ENCODE data around the gene SUPT7L. TPM values are rescaled to one million over a fixed set of nuclear protein-coding genes. Genes with fewer than 3 reads are reported as not detected.

SUPT7L gene
- polyA plus RNA-seq, 1 donor (not counting 4 experiments of a cell fraction or from before 2014, with no cell fraction given) = 39.8 TPM

DNA sequence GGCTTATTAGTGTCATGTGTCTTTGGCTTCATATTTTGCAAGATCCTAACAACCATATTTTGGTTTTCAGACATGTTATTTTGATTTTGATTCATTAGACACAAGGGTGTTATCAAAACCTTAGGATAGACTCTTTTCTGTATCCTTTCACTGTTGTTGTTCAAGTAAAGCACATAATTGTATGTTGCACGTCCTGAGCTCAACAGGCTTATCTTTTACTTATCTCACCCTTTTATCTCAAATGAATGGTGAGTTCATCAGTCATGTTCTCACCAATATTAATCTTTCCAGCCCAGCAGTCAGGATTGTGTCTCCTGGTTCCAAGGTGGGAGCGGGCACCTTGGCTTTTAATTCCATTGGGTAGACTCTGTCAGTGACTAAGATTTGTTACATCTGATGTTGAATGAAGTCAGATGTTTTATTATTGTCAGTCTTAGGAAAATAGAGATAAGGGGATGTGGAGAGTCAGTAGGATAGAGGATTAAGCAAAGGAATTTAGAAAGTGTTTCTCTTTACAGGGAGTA, 22.6 kb downstream of the SUPT7L start:
- no peak overlapping the region for H3K9ac ChIP-seq (ENCODE audit: control insufficient read depth, extremely low read depth, insufficient read depth, low read length)
- no peak overlapping the region for H3K27ac ChIP-seq (ENCODE audit: control insufficient read depth, insufficient read depth, low read length)
- dilution Hi-C loops (cut with MboI; ENCODE audit: extremely low pct_ligation_motif_present, low sequenced_read_pairs) = no loop called here
- FAIRE-seq (no peak), DNase-seq (ENCODE audit: low read depth, low spot score) (no peak)
- peaks cover 19 to 21% of the 10 kb centered on the region in 2 experiments for H3K36me3 ChIP-seq (ENCODE audit: control insufficient read depth in 2 of 2, extremely low read depth in 1 of 2, insufficient read depth in 2 of 2, low read length in 2 of 2)
- no peaks in the 10 kb centered on the region for H3K9me3 ChIP-seq (ENCODE audit: control insufficient read depth, low read depth, low read length)
- TF ChIP-seq EZH2 (IDR thresholded peaks at IDR 0.05; ENCODE audit: low read length) = no peak
- TF ChIP-seq, protein P1, sequence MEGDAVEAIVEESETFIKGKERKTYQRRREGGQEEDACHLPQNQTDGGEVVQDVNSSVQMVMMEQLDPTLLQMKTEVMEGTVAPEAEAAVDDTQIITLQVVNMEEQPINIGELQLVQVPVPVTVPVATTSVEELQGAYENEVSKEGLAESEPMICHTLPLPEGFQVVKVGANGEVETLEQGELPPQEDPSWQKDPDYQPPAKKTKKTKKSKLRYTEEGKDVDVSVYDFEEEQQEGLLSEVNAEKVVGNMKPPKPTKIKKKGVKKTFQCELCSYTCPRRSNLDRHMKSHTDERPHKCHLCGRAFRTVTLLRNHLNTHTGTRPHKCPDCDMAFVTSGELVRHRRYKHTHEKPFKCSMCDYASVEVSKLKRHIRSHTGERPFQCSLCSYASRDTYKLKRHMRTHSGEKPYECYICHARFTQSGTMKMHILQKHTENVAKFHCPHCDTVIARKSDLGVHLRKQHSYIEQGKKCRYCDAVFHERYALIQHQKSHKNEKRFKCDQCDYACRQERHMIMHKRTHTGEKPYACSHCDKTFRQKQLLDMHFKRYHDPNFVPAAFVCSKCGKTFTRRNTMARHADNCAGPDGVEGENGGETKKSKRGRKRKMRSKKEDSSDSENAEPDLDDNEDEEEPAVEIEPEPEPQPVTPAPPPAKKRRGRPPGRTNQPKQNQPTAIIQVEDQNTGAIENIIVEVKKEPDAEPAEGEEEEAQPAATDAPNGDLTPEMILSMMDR (optimal IDR thresholded peaks at IDR 0.05 in 1 of 3, IDR thresholded peaks at IDR 0.05 in 1 of 3, conservative IDR thresholded peaks at IDR 0.05 in 1 of 3; ENCODE audit: extremely low read depth in 1 of 3, insufficient read depth in 2 of 3, low read length in 3 of 3) = no peak
- H2AFZ ChIP-seq (ENCODE audit: control insufficient read depth, low read length) = no peak overlapping the region
- H3K9me1 ChIP-seq (ENCODE audit: control insufficient read depth, extremely low read depth, insufficient read depth, low read length) = no peaks in the 10 kb centered on the region
- no peaks in the 10 kb centered on the region for H3K79me2 ChIP-seq (ENCODE audit: control insufficient read depth, insufficient read depth, low read length)
- H3K4me1 ChIP-seq (ENCODE audit: control insufficient read depth, extremely low read depth, insufficient read depth, low read length) = peaks cover 26% of the 10 kb centered on the region
- no peak overlapping the region for H3K4me2 ChIP-seq (ENCODE audit: control insufficient read depth, extremely low read depth, insufficient read depth, low read depth, low read length)
- no peak overlapping the region for H3K4me3 ChIP-seq (ENCODE audit: control insufficient read depth in 2 of 3, extremely low read depth in 1 of 3, insufficient read depth in 2 of 3, low read depth in 1 of 3, low read length in 3 of 3)
- no peaks in the 10 kb centered on the region for H3K27me3 ChIP-seq (ENCODE audit: control insufficient read depth, extremely low read depth, insufficient read depth, low read length)
- H4K20me1 ChIP-seq (ENCODE audit: control insufficient read depth, extremely low read depth, insufficient read depth, low read length) = no peaks in the 10 kb centered on the region

DNA sequence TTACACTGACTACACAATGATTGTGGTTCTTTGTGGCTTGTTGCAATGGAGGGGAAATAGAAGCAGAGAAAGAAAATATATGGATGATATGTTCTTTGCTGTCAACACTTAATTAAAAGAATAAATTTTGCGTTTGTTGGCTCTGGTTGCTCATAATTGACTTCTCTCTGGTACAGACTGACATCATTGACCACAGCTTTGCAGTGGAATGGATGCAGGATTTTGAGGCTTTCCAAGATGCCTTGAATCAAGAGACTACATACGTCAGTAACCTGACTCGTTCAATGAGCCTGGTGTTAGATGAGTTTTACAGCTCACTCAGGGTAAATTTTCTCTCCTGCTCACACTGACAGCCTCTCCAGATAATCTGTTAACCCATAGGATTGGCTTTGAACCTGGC, 24.7 kb downstream of the SUPT7L start:
- Histone ChIP-seq H3K9me1 (ENCODE audit: control insufficient read depth, extremely low read depth, insufficient read depth, low read length) (no peaks in the 10 kb centered on the region), H3K4me2 (ENCODE audit: control insufficient read depth, extremely low read depth, insufficient read depth, low read depth, low read length) (peak overlapping the region; percentile 61), H3K36me3 (ENCODE audit: control insufficient read depth in 2 of 2, extremely low read depth in 1 of 2, insufficient read depth in 2 of 2, low read length in 2 of 2) (peaks cover 20 to 33% of the 10 kb centered on the region in 2 experiments), H3K27me3 (ENCODE audit: control insufficient read depth, extremely low read depth, insufficient read depth, low read length) (no peaks in the 10 kb centered on the region), H3K79me2 (ENCODE audit: control insufficient read depth, insufficient read depth, low read length) (no peaks in the 10 kb centered on the region), H3K4me1 (ENCODE audit: control insufficient read depth, extremely low read depth, insufficient read depth, low read length) (peaks cover 26% of the 10 kb centered on the region), H3K9me3 (ENCODE audit: control insufficient read depth, low read depth, low read length) (no peaks in the 10 kb centered on the region), H4K20me1 (ENCODE audit: control insufficient read depth, extremely low read depth, insufficient read depth, low read length) (no peaks in the 10 kb centered on the region), H3K27ac (ENCODE audit: control insufficient read depth, insufficient read depth, low read length) (peak overlapping the region; percentile 84), H2AFZ (ENCODE audit: control insufficient read depth, low read length) (no peak overlapping the region), H3K4me3 (ENCODE audit: control insufficient read depth in 2 of 3, extremely low read depth in 1 of 3, insufficient read depth in 2 of 3, low read depth in 1 of 3, low read length in 3 of 3) (peak overlapping the region in 1 of 3 experiments; percentile 45), H3K9ac (ENCODE audit: control insufficient read depth, extremely low read depth, insufficient read depth, low read length) (peak overlapping the region; percentile 39)
- TF ChIP-seq, protein P1 (optimal IDR thresholded peaks at IDR 0.05 in 1 of 3, IDR thresholded peaks at IDR 0.05 in 1 of 3, conservative IDR thresholded peaks at IDR 0.05 in 1 of 3; ENCODE audit: extremely low read depth in 1 of 3, insufficient read depth in 2 of 3, low read length in 3 of 3) = no peak
- TF ChIP-seq EZH2 (IDR thresholded peaks at IDR 0.05; ENCODE audit: low read length) = no peak
- FAIRE-seq (peak; percentile 55), DNase-seq (ENCODE audit: low read depth, low spot score) (peak; percentile 53)
- dilution Hi-C loops (cut with MboI; ENCODE audit: extremely low pct_ligation_motif_present, low sequenced_read_pairs) = no loop called here

Measured in keratinocyte (primary cell).